Activated effector memory CD4-positive, alpha-beta T cell treated with anti-CD3 and anti-CD28 coated beads, Interleukin-2, amount 50 U/mL, for 16 hours (primary cell): ENCODE results near the gene TSPEAR.
A peak's percentile ranks its signal among the peaks of the same experiment; 100 is the strongest.

ENCODE experiments used
- DNase-seq: peaks from one replicate; pipeline ENCODE4 v3.0.0-alpha.2; 2020

TSPEAR gene

DNA sequence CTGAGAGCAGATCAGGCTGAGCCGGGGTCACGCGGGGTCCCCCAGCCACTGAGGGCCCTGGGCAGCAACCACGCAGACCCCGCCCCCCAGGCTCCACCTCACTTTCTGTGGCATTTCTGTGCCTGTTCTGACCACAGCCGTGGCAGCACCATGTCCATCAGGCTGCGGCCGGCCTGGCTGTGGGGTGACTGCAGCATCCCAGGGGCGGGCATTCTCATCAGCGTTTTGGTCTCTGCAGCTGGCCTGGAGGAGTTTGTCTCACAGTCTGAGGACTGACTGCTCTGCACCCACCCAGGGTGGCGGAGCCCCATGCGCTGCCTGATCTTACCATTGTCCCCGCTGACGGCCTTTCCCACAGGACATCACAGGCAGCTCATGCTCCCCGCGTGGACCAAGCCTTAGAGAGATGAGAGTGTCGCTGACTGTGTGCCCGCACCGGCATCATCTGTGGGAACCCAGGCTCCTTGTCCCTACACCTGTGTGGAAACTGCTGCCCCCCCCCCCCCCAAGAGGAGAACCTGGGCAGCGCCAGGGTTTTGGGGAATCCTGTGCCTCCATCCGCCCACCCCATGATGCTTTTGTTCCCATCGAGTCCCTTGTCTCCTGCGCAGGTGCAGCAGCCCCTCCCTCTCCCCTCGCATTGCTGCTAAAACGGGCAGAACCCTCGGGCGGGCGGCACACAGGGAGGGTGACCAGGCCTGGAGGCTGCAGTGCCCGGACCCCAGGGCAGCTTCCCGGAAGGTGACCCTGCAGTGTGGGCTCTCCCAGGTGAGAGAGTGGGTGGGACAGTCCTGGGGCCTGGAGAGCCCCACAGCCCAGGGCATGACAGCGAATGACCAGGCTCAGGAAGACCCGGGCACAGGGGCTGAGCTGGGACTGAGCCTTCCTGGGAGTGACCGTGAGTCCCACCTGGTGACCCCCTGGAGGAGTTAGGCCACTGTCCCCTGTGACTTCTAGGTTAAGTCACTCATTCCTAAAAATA lies 173.2 kb downstream of the TSPEAR start:
- no peak for DNase-seq

DNA sequence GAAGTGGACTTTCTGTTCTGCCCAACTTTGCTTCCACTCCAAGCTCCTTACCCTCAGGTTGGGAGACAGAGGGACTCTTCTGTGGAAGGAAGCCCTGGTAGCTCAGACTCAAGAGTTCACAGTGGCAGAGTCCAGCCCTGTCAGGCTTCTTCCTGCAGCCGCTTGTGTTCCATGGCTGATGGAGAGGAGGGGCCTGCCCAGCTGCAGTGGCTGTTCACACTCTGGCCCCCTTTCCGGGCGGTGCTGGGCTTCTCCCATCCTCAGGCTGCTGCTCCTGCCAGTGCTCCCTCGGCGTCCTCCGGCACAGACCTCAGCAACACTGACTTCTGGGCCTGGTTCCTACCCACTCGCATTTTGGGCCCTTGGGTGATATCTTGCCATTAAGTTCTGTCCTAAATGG lies 175.4 kb downstream of the TSPEAR start:
- DNase-seq, result no peak

DNA sequence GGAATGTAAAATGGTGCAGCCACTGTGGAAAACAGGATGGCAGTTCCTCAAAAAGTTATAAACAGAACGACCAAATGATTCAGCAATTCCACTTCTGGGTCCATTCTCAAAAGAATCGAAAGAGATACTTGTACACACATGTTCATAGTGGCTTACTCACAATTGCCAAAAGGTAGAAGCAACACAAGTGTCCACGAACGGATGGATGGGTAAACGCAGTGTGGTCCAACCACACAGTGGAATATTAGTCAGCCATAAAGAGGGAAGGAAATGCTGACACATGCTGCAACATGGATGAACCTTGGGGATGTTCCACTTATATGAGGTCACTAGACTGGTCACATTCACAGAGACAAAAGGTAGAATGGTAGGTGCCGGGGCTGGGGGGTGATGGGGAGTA lies 176.7 kb downstream of the TSPEAR start:
- no peak for DNase-seq

DNA sequence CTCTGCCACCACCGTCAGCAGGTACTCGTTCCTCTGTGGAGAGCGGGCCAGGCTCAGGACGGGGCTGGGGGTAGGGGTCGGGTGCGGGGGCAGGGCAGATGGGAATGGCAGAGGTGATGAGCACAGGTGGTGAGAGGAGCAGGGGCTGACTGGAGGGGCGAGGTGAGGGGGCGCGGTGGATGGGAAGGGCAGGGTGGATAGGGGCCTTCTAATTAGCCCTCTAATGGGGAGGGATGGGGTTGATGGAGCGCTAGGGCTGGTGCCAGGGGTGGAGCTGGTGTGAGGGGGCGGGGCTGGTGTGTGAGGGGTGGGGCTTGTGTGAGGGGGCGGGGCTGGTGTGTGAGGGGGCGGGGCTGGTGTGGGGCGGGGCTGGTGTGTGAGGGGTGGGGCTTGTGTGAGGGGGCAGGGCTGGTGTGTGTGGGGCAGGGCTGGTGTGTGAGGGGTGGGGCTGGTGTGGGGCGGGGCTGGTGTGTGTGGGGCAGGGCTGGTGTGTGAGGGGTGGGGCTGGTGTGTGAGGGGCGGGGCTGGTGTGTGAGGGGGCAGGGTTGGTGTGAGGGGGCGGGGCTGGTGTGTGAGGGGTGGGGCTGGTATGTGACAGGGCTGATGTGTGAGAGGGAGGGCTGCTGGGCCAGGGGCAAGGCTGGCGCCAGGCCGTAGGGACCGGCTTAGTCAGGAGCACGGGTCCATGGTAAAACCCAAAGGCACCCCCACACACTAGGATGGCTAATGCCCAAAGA lies 177.3 kb downstream of the TSPEAR start:
- DNase-seq, result peak; percentile 58

DNA sequence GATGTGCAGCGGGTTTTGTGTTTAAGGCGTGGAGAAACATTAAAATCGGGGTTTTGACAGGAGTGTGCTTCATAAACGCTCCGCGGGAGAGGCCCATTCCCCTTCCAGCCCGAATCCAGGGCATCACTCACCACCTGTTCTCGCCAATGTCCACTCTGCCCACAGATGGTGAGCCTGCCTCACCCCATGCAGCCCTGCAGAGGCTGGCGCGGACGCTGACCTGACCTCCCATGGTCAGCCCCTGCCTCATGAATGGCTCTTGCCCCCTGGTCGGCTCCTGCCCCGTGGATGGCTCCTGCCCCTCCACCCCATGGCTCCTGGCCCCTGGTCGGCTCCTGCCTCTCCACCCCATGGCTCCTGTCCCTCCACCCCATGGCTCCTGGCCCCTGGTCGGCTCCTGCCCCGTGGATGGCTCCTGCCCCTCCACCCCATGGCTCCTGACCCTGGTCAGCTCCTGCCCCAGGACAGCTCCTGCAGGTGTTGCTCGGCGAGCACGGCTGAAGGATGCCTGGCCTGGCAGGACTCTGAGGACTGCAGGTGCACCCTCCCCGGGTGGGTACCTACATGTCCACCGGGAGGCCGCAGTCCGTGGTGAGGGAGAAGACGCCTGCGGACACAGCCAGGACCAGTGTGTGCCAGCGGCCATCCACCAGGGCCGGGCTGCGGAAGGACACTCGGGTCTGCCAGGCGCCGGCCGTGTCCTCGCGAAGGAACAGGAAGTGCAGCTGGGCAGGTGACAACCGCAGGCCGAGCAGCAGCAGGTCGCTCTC lies 178.1 kb downstream of the TSPEAR start:
- peak; percentile 58 for DNase-seq

DNA sequence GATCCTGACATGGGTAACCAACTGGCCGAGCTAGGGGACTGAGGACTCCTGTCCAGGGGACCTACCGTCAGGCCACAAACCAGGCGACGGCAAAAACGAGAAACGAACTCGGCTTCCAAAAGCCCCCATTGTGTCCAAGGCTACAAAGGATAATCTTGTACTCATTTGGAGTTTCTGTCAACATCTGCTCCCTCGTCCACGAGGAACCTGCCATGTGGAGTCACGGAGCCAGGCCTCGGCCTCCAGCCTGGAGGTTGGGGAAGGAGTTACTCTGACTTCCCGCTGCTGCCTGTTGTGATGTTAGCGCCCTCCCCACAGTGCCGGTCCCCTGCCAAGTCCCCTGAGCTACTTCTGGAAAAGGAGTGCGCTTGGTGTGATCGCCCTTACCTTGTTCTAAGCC lies 178.7 kb downstream of the TSPEAR start:
- DNase-seq, result peak; percentile 52

DNA sequence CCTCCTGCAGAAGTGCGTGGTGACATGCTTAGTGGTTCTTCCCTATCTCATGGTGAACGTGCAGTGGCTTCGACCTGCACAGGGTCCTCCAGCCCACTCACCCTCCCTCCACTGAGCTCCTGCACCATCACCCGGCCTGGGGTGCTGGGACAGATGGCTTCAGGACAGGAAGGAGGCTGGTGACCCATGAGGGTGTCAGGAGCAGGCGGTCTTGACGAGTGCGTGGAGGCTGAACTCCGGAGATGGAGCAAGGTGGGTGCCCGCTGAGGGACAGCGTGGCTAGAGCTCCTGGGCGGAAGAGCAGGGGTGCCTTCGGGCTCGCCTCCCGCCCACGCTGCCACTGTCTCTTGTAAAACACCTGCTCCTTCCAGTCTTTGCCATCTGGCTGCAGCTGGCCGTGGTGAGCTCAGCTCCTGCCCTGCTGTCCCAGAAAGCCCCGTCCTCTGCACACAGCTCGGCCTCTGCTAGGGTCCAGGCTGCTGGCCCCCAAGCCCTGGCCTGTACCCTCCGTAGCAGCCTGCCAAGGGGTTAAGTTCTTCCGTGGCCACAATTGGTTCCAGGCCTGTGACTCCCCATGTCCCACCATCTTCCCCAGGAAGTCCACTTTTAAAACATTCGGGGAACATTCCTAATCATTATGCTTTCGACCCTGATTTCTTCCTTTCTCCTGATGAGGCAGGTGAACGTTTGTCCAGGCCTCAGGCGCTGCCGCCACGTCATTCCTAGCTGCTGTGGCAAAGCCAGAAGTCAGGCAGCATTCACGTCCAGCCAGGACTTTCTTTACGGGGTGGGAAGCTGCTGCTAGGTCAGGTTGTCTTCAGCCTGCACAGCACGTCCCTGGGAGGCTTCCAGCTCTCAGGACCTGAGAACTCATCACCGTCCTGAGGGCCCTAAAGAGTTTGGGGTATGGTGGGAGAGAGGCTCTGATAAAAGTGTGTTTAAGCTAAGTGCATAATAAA lies 179.5 kb downstream of the TSPEAR start:
- DNase-seq, result peak; percentile 52

DNA sequence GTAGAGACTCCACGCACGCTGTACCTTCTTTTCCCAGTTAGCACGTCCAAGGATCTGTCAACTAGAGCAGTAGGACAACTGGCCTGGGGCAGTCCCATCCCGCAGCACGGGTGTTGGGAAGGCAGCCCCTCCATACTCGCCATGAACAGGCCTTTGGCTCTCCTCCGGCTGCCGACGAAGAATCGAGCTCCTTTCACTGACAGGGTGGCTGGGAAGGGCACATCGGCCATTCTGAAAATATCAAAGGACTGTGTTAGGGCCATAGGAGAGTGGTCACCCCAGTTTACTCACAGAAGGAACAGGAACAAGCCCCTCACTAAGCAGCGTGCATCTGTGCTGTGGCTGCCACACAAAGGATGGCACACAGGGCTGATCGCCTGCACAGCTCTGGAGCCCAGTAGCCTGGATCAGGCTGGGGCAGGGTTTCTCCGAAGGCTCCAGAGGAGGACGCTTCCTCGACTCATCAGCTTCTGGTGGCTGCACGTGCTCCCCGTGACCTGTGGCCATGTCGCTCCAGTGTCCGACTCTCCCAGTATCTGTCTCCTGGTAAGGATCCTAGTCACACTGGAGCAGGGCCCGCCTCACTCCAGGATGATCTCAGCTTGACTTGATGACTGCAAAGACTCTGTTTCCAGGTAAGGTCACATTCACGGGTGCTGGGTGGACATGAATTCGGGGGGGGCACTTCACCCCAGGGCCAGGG lies 180.3 kb downstream of the TSPEAR start:
- peak; percentile 51 for DNase-seq

DNA sequence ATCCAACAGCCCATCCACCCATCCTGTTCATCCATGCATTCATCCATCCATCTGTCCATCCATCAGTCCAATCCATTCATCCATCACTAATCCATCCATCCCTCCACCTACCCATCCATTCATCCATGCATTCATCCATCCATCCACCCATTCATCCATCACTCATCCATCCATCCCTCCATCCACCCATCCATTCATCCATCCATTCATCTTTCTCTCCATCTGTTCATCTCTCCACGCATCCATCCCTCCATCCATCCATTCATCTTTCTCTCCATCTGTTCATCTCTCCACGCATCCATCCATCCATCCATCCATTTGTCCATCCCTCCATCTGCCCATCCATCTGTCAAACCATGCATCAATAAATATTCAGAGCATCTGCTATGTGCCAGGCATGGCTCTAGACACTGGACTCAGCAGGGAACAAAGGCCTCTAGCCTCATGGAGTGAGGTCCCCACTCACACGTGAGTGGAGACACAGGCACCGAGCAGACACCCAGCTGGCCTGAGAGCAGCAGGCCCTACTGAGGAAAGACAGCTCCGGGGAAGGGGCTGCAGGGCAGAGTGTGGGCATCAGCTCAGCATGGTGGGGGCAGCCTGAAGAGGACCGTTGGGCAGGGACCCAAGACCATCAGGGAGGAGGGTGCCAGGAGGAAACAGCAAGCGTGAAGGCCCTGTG lies 181.0 kb downstream of the TSPEAR start:
- DNase-seq, result no peak

DNA sequence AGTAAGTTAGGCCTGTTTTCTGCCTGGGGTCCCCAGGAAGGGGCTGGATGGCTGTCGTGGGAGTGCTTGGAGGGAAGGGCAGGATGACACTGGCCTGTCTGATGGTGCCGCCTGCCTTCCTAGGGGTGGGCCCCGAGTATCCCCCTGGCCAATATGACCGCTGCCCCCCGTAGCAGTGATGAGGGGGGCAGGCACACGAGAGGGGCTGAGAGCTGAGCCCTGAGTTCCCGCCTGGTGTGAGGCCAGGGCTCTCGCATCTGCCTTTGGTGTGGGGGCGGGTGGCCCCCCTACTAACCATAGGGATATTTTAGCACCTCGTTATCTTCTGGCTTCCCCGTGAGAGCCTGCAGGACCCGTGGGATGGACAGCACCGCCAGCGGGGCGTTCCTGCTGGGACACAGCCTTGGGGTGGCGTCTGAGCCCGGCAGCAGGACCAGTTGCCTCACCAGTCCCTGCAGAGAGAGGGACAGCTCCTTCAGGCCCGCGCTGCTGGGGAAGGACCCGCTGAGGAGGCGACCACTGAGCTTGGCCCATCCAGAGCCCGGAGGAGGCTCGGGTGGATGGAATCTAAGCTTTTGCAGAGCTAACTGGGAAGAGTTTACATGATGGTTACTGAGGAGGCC lies 181.8 kb downstream of the TSPEAR start:
- DNase-seq, result peak; percentile 51

DNA sequence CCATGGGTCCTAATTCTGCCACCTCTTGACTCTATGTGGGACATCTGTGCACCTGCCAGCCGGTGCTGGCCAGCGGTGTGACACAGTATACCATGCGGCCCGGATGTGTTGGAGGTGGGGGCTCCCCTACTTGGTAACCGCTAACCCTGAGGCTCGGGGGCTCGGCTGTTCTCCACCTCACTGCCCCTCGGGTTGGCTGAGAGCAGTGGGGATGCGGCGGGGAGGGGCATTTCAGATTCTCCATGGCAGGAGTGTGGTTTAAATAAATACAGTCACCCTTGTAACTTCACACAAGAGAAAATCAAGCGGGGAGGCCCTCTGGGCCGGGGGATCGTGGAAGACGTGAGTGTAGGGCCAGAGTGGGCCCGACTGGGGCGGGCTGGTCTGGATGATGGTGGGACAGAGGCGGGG lies 182.4 kb downstream of the TSPEAR start:
- no peak for DNase-seq

DNA sequence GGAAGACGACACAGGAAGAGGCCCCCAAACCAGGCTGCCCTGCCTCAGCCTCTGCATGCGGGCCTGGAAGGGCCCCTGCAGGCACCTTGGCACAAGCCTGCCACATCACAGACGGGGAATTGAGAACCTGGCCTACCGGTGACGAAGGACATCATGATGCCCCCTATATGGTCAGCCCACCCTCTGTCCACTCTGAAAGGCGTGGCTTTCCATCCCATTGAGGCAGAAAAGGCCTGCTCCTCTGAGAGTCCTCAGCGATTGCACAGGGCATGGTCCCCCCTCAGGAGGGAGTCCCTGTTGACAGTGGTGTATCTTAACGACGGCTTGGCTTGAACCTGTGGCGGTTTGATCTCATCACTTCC lies 182.8 kb downstream of the TSPEAR start:
- peak; percentile 49 for DNase-seq

DNA sequence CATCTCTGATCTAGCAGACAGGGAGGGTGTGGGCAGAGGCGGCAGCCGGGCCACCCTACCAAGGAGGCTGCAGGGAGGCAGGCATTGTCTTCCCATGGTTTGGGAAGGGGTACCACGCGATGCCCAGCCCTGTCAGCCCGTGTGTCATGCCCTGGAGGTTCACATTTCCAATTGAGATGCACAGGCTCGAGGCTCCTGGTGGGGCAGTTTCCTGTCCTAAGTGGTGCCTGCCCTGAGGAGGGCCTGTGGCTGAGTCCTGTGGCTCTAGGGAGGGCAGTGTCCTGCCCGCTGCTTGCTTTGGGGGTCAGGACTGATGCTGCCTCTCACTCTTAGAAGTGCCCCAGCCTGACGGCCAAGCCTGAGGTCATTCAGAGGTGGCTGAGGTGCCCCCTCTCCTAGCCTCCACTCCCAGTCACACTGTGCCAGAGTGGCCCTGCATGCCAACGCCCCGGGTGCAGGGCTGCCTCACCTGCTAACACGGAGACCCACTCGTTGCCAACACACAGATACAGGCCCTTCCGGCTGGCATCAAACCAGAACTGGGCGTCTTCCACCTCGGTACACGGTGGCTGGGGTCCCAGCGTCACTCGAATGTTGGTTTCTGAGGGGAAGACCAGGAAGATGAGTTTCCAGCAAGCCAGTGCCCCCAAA lies 183.3 kb downstream of the TSPEAR start:
- DNase-seq, result peak; percentile 46

DNA sequence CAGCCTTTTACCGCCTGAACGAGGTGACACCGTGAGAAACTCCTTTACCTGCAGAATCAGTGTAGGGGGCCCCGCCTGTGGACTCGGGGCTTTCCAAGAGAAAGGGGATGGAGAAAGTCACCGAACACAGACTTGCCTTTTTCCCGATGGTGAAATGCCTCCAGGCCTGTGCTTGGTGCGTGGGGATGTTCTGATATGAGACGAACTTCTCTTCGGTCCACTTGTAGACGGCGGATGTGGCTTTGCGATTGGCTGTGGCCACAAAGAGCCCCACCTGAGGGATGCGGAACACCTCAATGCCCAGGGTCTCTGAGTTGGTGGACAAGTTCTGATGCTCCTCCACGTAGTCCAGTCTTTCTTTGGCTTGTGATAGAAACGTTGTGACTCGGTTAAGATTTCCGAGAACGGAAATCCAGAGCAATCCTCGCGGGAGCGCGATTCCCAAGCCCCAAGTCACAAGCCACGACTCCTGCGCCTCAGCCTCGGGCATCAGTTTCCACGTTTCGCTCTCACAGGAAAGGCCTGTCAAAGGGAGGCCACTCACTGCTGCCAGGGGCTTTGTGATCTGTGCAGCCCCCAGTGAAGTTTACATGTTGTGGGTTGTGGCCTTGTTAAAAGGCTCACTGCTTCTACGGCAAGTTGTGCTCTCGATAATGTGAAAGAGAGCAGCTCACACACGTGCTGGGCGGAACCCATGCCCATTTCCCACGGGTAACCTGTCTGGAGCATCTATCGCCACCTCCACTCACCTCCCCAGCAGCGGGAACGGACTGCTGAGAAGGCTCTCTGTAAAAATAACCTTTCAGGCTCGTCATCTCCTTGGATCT lies 184.0 kb downstream of the TSPEAR start:
- peak; percentile 54 for DNase-seq

DNA sequence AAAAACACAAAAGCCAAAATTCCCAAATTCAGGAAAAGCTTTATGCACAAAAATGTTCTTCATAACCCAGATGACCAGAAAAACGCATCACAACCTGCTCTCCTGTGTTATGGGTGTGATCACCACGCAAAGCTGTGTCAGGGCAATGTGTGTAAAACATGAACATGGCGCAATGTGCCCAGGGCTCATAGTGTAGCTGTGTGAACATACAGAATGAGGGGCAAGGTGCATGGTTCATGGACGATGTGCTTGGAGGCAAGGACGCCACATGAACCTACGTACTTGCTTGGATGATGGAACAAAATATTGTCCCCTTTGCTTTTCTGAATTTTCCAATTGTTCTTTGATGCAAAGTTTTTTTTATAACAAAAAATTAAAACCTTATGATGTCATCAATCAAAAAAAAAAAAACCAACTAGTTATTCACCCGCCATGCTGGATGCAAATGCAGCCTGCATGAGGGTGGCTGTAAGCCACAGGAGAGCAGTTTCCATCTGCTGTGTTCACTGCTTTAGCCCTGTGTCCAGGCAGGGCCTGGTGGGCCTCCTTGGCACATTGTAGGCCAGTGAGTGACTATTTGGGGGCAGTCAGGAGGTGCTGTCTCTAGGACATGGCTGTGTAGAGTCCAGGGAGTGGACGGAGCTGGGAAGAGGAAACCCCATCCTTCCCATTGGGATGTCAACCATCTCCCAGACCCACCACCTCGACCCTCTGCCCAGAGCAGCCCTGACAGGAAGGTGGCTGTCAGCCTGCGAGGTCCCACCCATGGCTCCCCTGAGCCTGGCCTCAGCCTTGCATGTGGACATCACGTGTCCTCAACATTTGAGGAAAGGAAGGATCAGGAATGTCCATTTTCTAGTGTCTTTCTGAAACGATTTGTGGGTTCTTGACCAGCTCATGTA lies 185.0 kb downstream of the TSPEAR start:
- DNase-seq, result no peak

DNA sequence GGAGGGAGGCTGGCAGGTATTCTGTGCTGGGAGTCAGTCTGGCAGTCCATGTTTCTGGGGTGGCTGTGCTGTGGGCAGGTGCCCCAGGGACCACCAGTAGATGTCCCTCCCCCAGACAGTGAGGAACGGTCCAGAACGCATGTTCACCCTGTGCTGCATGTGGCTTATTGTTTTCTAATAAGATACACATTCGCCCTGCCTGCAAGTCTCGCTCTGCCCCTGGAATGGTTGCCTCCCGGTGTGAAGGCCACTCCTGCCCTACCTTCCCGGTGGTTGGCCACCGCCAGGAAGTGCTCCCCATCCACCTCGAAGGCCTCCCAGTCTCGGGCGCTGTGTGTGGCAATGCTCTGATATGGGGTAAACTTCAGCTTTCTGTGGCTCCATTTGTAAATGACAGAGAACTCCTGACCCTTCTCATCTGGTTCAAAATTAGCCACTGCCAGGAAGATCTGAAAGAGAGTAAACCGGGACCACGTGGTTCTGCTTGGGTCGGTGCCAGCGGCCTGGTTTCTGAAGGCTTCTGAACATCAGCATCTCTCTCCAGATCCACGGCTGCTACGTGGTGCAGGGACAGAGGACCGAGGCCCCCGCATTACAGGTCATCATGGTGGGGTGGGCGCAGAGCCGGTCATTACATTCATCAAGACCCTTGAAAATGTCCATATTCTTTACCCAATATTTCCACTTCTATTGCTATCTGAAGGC lies 185.8 kb downstream of the TSPEAR start:
- DNase-seq, result no peak
